HG02973 (cell line): ENCODE data around the gene RBM39.
A peak's percentile ranks its signal among the peaks of the same experiment; 100 is the strongest.

Source experiments
- ATAC-seq: cut with Tn5 transposase; IDR thresholded peaks from one replicate; pipeline ENCODE4 v1.9.1; 2021; ENCODE audit warnings: moderate library complexity; ENCODE audit not compliant: unreplicated experiment

Gene RBM39

GRCh38 chr20:35680452-35681183 lies 61.4 kb downstream of the RBM39 start:
- no peak for ATAC-seq

- no peak for ATAC-seq
Measured at GRCh38 chr20:35674921-35675320, 67.1 kb downstream of the RBM39 start.

GRCh38 chr20:35673884-35674283 lies 68.2 kb downstream of the RBM39 start:
- no peak for ATAC-seq

GRCh38 chr20:35669681-35670080 lies 72.4 kb downstream of the RBM39 start:
- no peak for ATAC-seq

GRCh38 chr20:35669221-35669620 lies 72.8 kb downstream of the RBM39 start:
- ATAC-seq = no peak

GRCh38 chr20:35665949-35666288 lies 76.1 kb downstream of the RBM39 start:
- no peak for ATAC-seq

GRCh38 chr20:35664466-35665206 lies 77.4 kb downstream of the RBM39 start, which contains the start of the genes CPNE1 and RBM12:
Gene CPNE1 (minus strand): TSS chr20:35664900. CDS start chr20:35632923, 31,977 bp downstream.
Gene RBM12 (minus strand): TSS chr20:35664900. CDS start chr20:35655322, 9,578 bp downstream.
- ATAC-seq = peak; percentile 62

GRCh38 chr20:35663516-35664465 lies 78.3 kb downstream of the RBM39 start:
- ATAC-seq = peak; percentile 29

- ATAC-seq = no peak
Measured at GRCh38 chr20:35662551-35662950, 79.5 kb downstream of the RBM39 start.

GRCh38 chr20:35661908-35662307 lies 80.2 kb downstream of the RBM39 start:
- no peak for ATAC-seq

- ATAC-seq = no peak
Measured at GRCh38 chr20:35661053-35661452, 81.0 kb downstream of the RBM39 start.

GRCh38 chr20:35660122-35660937 lies 81.7 kb downstream of the RBM39 start:
- ATAC-seq = no peak

- no peak for ATAC-seq
Measured at GRCh38 chr20:35657271-35657670, 84.8 kb downstream of the RBM39 start.

GRCh38 chr20:35654415-35654814 lies 87.6 kb downstream of the RBM39 start:
- ATAC-seq = no peak

GRCh38 chr20:35653893-35654292 lies 88.2 kb downstream of the RBM39 start:
- ATAC-seq = no peak
